HEK293T (cell line): ENCODE results near the gene CD37.
"Not testable (repeated sequence)": the region's sequence is repeated elsewhere in the genome, so short reads cannot be mapped to it uniquely, and the experiment has no call there.

Experiments
- CTCF ChIA-PET: fragments of 350-600 bp; formaldehyde crosslinking; extraction: SDS; loops from one replicate; lab custom pipeline; 2021; ENCODE audit warnings: antibody characterized with exemption, inconsistent platforms; lab: Yijun Ruan, JAX
- POLR2A ChIA-PET: fragments of 350-600 bp; formaldehyde crosslinking; extraction: SDS; loops from one replicate; lab custom pipeline; 2020; ENCODE audit warnings: antibody characterized with exemption, inconsistent platforms; lab: Yijun Ruan, JAX
- DNase-seq: peaks from one replicate; pipeline ENCODE4 v3.0.0; 2012; ENCODE audit warnings: mixed read lengths; ENCODE audit errors: extremely low spot score
- ARNT ChIP-seq: fragments of 450-650 bp; IDR thresholded peaks from 2 replicates; pipeline ENCODE4 v1.6.1; 2017; ENCODE audit warnings: mild to moderate bottlenecking
- BHLHE40 ChIP-seq: fragments of 450-650 bp; IDR thresholded peaks from 2 replicates; pipeline ENCODE4 v1.6.1; 2016; ENCODE audit warnings: mild to moderate bottlenecking, moderate library complexity, borderline replicate concordance
- CTBP1 ChIP-seq: fragments of 450-650 bp; IDR thresholded peaks from 2 replicates; pipeline ENCODE4 v1.6.1; 2016; ENCODE audit warnings: borderline replicate concordance
- ELF4 ChIP-seq: fragments of 450-650 bp; IDR thresholded peaks from 2 replicates; pipeline ENCODE4 v1.6.1; 2017; ENCODE audit warnings: antibody characterized with exemption
- FOXA1 ChIP-seq: fragments of 450-650 bp; IDR thresholded peaks from 2 replicates; pipeline ENCODE4 v1.6.1; 2016; ENCODE audit warnings: mild to moderate bottlenecking
- FOXK2 ChIP-seq: fragments of 450-650 bp; IDR thresholded peaks from 2 replicates; pipeline ENCODE4 v1.6.1; 2016; ENCODE audit warnings: mild to moderate bottlenecking
- FOXM1 ChIP-seq: fragments of 450-650 bp; IDR thresholded peaks from 2 replicates; pipeline ENCODE4 v1.6.1; 2017; ENCODE audit warnings: mild to moderate bottlenecking, borderline replicate concordance
- HDGF ChIP-seq: fragments of 450-650 bp; IDR thresholded peaks from 2 replicates; pipeline ENCODE4 v1.6.1; 2017; ENCODE audit warnings: antibody characterized with exemption, borderline replicate concordance
- L3MBTL2 ChIP-seq: fragments of 450-650 bp; conservative IDR thresholded peaks from 2 replicates; pipeline ENCODE4 v1.6.1; 2016; ENCODE audit warnings: mild to moderate bottlenecking
- LEF1 ChIP-seq: fragments of 450-650 bp; IDR thresholded peaks from 2 replicates; pipeline ENCODE4 v1.6.1; 2017; ENCODE audit warnings: mild to moderate bottlenecking, borderline replicate concordance
- NFRKB ChIP-seq: fragments of 450-650 bp; IDR thresholded peaks from 2 replicates; pipeline ENCODE4 v1.6.1; 2016; ENCODE audit warnings: mild to moderate bottlenecking, moderate library complexity
- SP1 ChIP-seq: fragments of 450-650 bp; IDR thresholded peaks from 2 replicates; pipeline ENCODE4 v1.6.1; 2017
- SUZ12 ChIP-seq: fragments of 450-650 bp; IDR thresholded peaks from 2 replicates; pipeline ENCODE4 v1.6.1; 2016; ENCODE audit warnings: mild to moderate bottlenecking
- TARDBP ChIP-seq: fragments of 450-650 bp; IDR thresholded peaks from 2 replicates; pipeline ENCODE4 v1.6.1; 2016
- ZNF384 ChIP-seq: fragments of 450-650 bp; IDR thresholded peaks from 2 replicates; pipeline ENCODE4 v1.6.1; 2016
- TF ChIP-seq, protein P1 (sequence below): fragments of 450-650 bp; IDR thresholded peaks from 2 replicates; pipeline ENCODE4 v1.6.1; 2016

Gene CD37

GRCh38 chr19:49363268-49364082 lies 28.3 kb downstream of the CD37 start, which contains the start of gene DKKL1:
Gene DKKL1, plus strand, starts transcription at chr19:49363877. Its CDS starts 122 bp downstream, at chr19:49363999.
- ChIA-PET CTCF (interaction anchor here (0.9 kb wide), 1 partner anchor 32 kb away, joined by 3 read pairs; no protein-coding TSS in a partner anchor), POLR2A (interaction anchor here (1.5 to 1.7 kb wide), 2 partner anchors 12 to 132 kb away, joined by 4 read pairs; partner anchors contain the start of gene RPS11)
- peak; percentile 100 for DNase-seq
- TF ChIP-seq, protein P1, sequence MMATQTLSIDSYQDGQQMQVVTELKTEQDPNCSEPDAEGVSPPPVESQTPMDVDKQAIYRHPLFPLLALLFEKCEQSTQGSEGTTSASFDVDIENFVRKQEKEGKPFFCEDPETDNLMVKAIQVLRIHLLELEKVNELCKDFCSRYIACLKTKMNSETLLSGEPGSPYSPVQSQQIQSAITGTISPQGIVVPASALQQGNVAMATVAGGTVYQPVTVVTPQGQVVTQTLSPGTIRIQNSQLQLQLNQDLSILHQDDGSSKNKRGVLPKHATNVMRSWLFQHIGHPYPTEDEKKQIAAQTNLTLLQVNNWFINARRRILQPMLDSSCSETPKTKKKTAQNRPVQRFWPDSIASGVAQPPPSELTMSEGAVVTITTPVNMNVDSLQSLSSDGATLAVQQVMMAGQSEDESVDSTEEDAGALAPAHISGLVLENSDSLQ, result peak; percentile 17; the same call in 1 of the 2 replicates
- TF ChIP-seq CTBP1 (no peak), HDGF (peak; percentile 98), L3MBTL2 (no peak), BHLHE40 (no peak), NFRKB (no peak), FOXK2 (no peak), TARDBP (no peak)

- TF ChIP-seq CTBP1 (no peak), HDGF (no peak), FOXM1 (no peak), SUZ12 (no peak), NFRKB (no peak), L3MBTL2 (no peak)
- TF ChIP-seq, protein P1, result no peak
- no peak for DNase-seq
- CTCF ChIA-PET, result no interaction called here
- POLR2A ChIA-PET, result interaction anchor here (1.5 kb wide), 1 partner anchor 12 kb away, joined by 4 read pairs; no protein-coding TSS in a partner anchor
Observed at GRCh38 chr19:49364083-49364737, 29.0 kb downstream of the CD37 start.

GRCh38 chr19:49366110-49366509 lies 30.9 kb downstream of the CD37 start:
- ChIA-PET POLR2A (no interaction called here), CTCF (no interaction called here)
- no peak for DNase-seq
- no peak for TF ChIP-seq LEF1
- TF ChIP-seq ARNT, result no peak
- no peak for TF ChIP-seq CTBP1
- TF ChIP-seq HDGF, result no peak
- no peak for TF ChIP-seq TARDBP
- no peak for TF ChIP-seq FOXA1
- TF ChIP-seq, protein P1, result no peak
- TF ChIP-seq ZNF384, result no peak
- TF ChIP-seq SUZ12, result no peak
- no peak for TF ChIP-seq BHLHE40
- no peak for TF ChIP-seq ELF4
- no peak for TF ChIP-seq NFRKB
- TF ChIP-seq FOXM1, result no peak
- no peak for TF ChIP-seq FOXK2
- no peak for TF ChIP-seq L3MBTL2
- TF ChIP-seq SP1, result no peak

DNA sequence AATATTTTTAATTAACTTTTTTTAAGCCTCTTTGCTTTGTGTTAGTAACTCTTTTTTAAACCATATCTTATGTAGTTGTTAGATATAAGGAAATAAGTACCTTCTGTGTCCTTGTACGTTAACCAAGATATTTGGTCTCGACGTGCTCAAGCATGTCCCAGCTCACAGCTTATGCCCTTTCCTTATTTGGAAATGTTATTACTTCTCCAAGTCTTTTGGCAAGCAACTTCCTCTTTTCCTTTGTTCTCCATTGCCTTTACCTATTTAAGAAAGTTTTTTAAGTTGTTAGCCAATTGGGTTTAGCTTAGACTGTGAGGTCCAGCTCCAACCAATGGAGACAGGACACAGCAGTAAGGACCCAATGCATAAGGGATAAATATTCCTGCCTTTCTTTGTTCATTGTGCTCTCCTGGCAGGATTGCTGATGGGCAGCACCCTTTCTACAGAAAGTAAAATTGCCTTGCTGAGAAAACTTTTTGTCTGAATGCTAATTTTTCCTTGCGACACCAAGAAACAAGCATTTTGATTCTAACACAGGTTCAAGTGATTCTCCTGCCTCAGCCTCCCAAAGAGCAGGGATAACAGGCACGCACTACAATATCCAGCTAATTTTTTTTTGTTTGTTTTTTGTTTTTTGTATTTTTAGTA lies 33.6 kb downstream of the CD37 start:
- no peak for DNase-seq
- ChIA-PET CTCF (no interaction called here), POLR2A (no interaction called here)
- TF ChIP-seq BHLHE40 (no peak), LEF1 (no peak), ZNF384 (no peak)

DNA sequence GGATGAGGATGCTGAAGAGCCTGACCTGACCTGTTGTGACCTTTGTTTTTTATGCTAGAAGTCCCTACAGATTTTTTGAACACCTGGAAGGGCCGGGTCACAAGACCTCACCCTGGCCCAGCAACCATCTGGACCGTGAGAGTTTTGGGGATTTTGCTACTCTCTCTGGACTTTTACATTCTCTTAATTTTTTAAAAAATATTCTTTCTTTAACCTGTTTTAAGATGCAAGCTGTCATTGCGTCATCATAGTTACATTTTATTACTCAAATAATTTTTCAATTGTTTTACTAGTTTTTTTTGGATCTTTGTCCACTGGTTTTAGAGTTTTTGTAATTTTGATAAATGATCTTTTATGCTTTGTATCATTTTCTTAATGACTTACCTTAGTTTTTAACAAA lies 36.0 kb downstream of the CD37 start:
- no peak for TF ChIP-seq LEF1
- no peak for TF ChIP-seq ZNF384
- no peak for TF ChIP-seq FOXK2
- TF ChIP-seq, protein P1, result no peak
- no peak for TF ChIP-seq ARNT
- no peak for TF ChIP-seq TARDBP
- TF ChIP-seq HDGF, result no peak
- TF ChIP-seq SUZ12, result no peak
- TF ChIP-seq BHLHE40, result no peak
- TF ChIP-seq NFRKB, result no peak
- no peak for TF ChIP-seq SP1
- no peak for TF ChIP-seq L3MBTL2
- TF ChIP-seq FOXM1, result no peak
- TF ChIP-seq ELF4, result no peak
- TF ChIP-seq FOXA1, result no peak
- no peak for TF ChIP-seq CTBP1
- DNase-seq, result no peak
- POLR2A ChIA-PET, result no interaction called here
- CTCF ChIA-PET, result no interaction called here

- DNase-seq, CTCF ChIA-PET, POLR2A ChIA-PET: not testable (repeated sequence)
Observed at GRCh38 chr19:49373174-49373573, 38.0 kb downstream of the CD37 start.
